Suppressor macrophage treated with lipopolysaccharide for 1 hour (primary cell): ENCODE measurements around the gene H1-8.
"Not testable (repeated sequence)": the region's sequence is repeated elsewhere in the genome, so short reads cannot be mapped to it uniquely, and the experiment has no call there.

ENCODE experiments used
- DNase-seq, 3 donors: peaks; one replicate each; pipeline ENCODE4 v3.0.0-alpha.2; 2020 to 2022

Gene H1-8

GRCh38 chr3:129515108-129515820, 27.7 kb upstream of the H1-8 start:
- not testable (repeated sequence) for DNase-seq

- not testable (repeated sequence) for DNase-seq
Measured at GRCh38 chr3:129515821-129516432, 27.0 kb upstream of the H1-8 start.

- DNase-seq = no peak
Measured at GRCh38 chr3:129517516-129517915, 25.5 kb upstream of the H1-8 start.

- DNase-seq = no peak
Measured at GRCh38 chr3:129518038-129518561, 24.9 kb upstream of the H1-8 start.

GRCh38 chr3:129518581-129518980, 24.4 kb upstream of the H1-8 start:
- DNase-seq = no peak

- no peak for DNase-seq
Measured at GRCh38 chr3:129519449-129519848, 23.5 kb upstream of the H1-8 start.

- no peak for DNase-seq
Measured at GRCh38 chr3:129519896-129520715, 22.9 kb upstream of the H1-8 start.

- DNase-seq = no peak
Measured at GRCh38 chr3:129520960-129521359, 22.0 kb upstream of the H1-8 start.

GRCh38 chr3:129521611-129522010, 21.4 kb upstream of the H1-8 start:
- DNase-seq = no peak

- no peak for DNase-seq
Measured at GRCh38 chr3:129522953-129523352, 20.0 kb upstream of the H1-8 start.

- DNase-seq = no peak
Measured at GRCh38 chr3:129524081-129524480, 18.9 kb upstream of the H1-8 start.

GRCh38 chr3:129525341-129525968, 17.5 kb upstream of the H1-8 start:
- DNase-seq = peak; percentile 95 to 97 (median 97)

- DNase-seq = peak; percentile 88 to 94 (median 94)
Measured at GRCh38 chr3:129526121-129526900, 16.7 kb upstream of the H1-8 start.

- no peak for DNase-seq
Measured at GRCh38 chr3:129527262-129527661, 15.7 kb upstream of the H1-8 start.

- DNase-seq = peak; percentile 48 to 52 (median 51)
Measured at GRCh38 chr3:129528589-129529100, 14.3 kb upstream of the H1-8 start, which contains the start of gene RHO. Gene RHO (plus strand): TSS chr3:129528639. CDS start chr3:129528734, 95 bp downstream.

- no peak for DNase-seq
Measured at GRCh38 chr3:129529436-129530210, 13.4 kb upstream of the H1-8 start.

GRCh38 chr3:129530251-129530791, 12.7 kb upstream of the H1-8 start:
- peak; percentile 39 to 63 (median 47) for DNase-seq

- DNase-seq = no peak
Measured at GRCh38 chr3:129530821-129531220, 12.2 kb upstream of the H1-8 start.

- DNase-seq = peak; percentile 39 to 58 (median 50)
Measured at GRCh38 chr3:129531699-129532098, 11.3 kb upstream of the H1-8 start.

- no peak for DNase-seq
Measured at GRCh38 chr3:129532261-129532660, 10.7 kb upstream of the H1-8 start.

- no peak for DNase-seq
Measured at GRCh38 chr3:129533406-129533805, 9.6 kb upstream of the H1-8 start.
